HFFc6 (cell line): Measurements from ENCODE around the gene TANGO6. TPM values are rescaled to one million over a fixed set of nuclear protein-coding genes. Genes with fewer than 3 reads are reported as not detected.
"Not testable (repeated sequence)": the region's sequence is repeated elsewhere in the genome, so short reads cannot be mapped to it uniquely, and the experiment has no call there.

ENCODE experiments used
- DNase-seq: peaks from one replicate; pipeline ENCODE4 v3.0.0-alpha.2; 2018
- H3K27ac Mint-ChIP-seq: 2 replicates; pipeline ENCODE4 v1.8.0; 2020; ENCODE audit warnings: mild to moderate bottlenecking, mixed read lengths
- H3K27me3 Mint-ChIP-seq: 2 replicates; pipeline ENCODE4 v1.8.0; 2021; ENCODE audit warnings: mild to moderate bottlenecking, moderate library complexity, mixed read lengths; ENCODE audit not compliant: insufficient read depth
- H3K36me3 Mint-ChIP-seq: 2 replicates; pipeline ENCODE4 v1.8.0; 2021; ENCODE audit warnings: low read depth, mixed read lengths
- H3K4me1 Mint-ChIP-seq: 2 replicates; pipeline ENCODE4 v1.8.0; 2020; ENCODE audit warnings: low read depth, mixed read lengths
- H3K4me3 Mint-ChIP-seq: 2 replicates; pipeline ENCODE4 v1.8.0; 2020; ENCODE audit warnings: mild to moderate bottlenecking, moderate library complexity, mixed read lengths
- H3K9me3 Mint-ChIP-seq: 2 replicates; pipeline ENCODE4 v1.8.0; 2020; ENCODE audit warnings: mild to moderate bottlenecking, mixed read lengths
- total RNA-seq, 6 experiments: library from RNA; stranded (reverse); fragmentation: NEBNext Ultra II Directional; extraction: Animal tissue kit (Norgen Biotek cat#: 25700); gene quantifications; 2 replicates in 1 of 6; 3 replicates in 5 of 6; pipeline ENCODE4 v1.2.3, GENCODE V29; 2021
- TF ChIP-seq, protein P1 (sequence below): fragments of 200-600 bp; sonication (generic); IDR thresholded peaks from 2 replicates; pipeline ENCODE4 v1.5.0; 2021; ENCODE audit warnings: antibody characterized with exemption, mild to moderate bottlenecking

Gene TANGO6
- total RNA-seq, 6 experiments from 2014 or later, result 14.7 to 22.1 (median 18.9) TPM

DNA sequence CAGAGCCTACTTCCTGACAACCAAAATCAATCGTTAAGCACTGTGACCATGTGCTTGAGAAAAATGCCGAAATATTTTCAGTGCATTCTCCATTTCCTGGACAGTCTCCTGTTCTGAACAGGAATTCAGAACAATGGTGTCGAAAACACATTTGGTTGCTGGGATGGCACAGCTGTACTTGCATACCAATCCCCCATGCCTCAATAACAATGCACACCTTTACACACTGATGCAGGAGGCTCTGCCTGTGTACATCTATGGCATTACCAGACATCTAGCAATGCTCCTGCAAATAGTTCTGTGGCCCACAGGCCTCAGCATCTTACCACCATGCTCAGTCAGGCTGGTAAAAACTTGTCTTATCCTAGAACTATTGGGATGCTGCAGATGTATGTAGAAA is 282.9 kb downstream of the TANGO6 start:
- Mint-ChIP-seq H3K36me3 (peaks cover 13% of the 10 kb centered on the region), H3K9me3 (no peaks in the 10 kb centered on the region), H3K27me3 (no peaks in the 10 kb centered on the region; the same call in 1 of the 2 replicates), H3K4me1 (peaks cover 42% of the 10 kb centered on the region), H3K4me3 (no peak overlapping the region), H3K27ac (peak overlapping the region; percentile 6)
- TF ChIP-seq, protein P1, sequence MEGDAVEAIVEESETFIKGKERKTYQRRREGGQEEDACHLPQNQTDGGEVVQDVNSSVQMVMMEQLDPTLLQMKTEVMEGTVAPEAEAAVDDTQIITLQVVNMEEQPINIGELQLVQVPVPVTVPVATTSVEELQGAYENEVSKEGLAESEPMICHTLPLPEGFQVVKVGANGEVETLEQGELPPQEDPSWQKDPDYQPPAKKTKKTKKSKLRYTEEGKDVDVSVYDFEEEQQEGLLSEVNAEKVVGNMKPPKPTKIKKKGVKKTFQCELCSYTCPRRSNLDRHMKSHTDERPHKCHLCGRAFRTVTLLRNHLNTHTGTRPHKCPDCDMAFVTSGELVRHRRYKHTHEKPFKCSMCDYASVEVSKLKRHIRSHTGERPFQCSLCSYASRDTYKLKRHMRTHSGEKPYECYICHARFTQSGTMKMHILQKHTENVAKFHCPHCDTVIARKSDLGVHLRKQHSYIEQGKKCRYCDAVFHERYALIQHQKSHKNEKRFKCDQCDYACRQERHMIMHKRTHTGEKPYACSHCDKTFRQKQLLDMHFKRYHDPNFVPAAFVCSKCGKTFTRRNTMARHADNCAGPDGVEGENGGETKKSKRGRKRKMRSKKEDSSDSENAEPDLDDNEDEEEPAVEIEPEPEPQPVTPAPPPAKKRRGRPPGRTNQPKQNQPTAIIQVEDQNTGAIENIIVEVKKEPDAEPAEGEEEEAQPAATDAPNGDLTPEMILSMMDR, result no peak
- DNase-seq, result no peak

DNA sequence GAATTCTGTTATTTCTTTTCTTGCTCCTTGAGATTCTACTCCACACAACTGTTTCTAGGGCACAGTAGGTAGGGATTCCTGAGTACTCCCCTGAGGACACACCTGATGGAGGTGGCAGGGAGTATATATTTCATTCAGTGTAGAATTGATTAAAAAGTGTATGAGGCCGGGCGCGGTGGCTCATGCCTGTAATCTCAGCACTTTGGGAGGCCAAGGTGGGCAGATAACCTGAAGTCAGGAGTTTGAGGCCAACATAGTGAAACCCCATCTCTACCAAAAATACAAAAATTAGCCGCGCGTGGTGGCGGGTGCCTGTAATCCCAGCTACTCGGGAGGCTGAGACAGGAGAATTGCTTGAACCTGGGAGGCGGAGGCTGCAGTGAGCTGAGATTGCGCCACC is 283.5 kb downstream of the TANGO6 start:
- not testable (repeated sequence) for DNase-seq, H3K4me3 Mint-ChIP-seq, H3K9me3 Mint-ChIP-seq, H3K27me3 Mint-ChIP-seq
- Mint-ChIP-seq H3K36me3 (peaks cover 19% of the 10 kb centered on the region), H3K27ac (peak overlapping the region; percentile 9; the same call in 1 of the 2 replicates), H3K4me1 (peaks cover 43% of the 10 kb centered on the region)

DNA sequence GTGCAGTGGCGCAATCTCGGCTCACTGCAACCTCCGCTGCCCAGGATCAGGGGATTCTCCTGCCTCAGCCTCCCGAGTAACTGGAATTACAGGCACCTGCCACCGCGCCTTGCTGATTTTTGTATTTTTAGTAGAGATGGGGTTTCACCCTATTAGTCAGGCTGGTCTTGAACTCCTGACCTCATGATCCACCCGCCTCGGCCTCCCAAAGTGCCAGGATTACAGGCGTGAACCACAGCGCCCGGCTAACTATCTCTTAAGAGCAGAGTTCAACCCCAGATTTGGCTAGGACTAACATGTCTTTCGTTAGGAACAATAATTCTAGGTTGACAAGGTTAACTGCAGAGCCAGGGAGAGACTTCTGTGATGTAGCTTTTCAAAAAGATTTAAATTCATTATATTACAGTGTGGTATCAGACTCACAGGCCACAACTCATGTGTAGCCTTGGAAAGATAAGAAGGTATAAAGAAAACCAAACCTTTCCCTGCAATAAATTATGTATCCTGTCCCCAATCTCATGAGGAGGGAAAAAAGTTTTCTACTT is 284.7 kb downstream of the TANGO6 start:
- no peak overlapping the region for H3K4me3 Mint-ChIP-seq
- no peak for DNase-seq
- H3K27me3 Mint-ChIP-seq, result peaks cover 2% of the 10 kb centered on the region; the same call in 1 of the 2 replicates
- TF ChIP-seq, protein P1, result no peak
- 0 out of 2 replicates have a peak overlapping the region, but pooled peaks have one; percentile 40 for H3K27ac Mint-ChIP-seq
- H3K4me1 Mint-ChIP-seq, result peaks cover 45% of the 10 kb centered on the region
- peaks cover 19% of the 10 kb centered on the region for H3K36me3 Mint-ChIP-seq
- H3K9me3 Mint-ChIP-seq, result no peaks in the 10 kb centered on the region

DNA sequence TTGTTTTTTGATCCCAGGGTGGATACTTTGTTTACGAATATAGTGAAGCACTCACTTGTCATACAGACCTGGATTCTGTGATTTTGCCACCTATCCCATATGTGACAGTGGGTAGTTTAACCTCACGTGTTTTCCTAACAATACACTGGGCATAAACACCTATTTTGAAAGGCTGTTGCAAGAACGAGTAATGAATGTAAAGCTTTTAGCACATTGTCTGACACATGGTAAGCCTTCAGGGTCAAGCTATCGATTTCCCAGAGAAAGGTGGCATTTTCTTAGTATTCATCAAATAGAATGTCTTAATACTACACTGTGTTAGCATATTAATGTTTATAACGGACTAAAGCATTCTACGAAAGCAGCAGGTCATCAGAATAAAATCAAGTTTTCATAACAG is 287.1 kb downstream of the TANGO6 start:
- Mint-ChIP-seq H3K27ac (peak overlapping the region; percentile 91), H3K27me3 (peaks cover 2% of the 10 kb centered on the region; the same call in 1 of the 2 replicates), H3K36me3 (peaks cover 24% of the 10 kb centered on the region), H3K9me3 (no peaks in the 10 kb centered on the region), H3K4me3 (peak overlapping the region; percentile 99), H3K4me1 (peaks cover 60% of the 10 kb centered on the region)
- TF ChIP-seq, protein P1, result no peak
- no peak for DNase-seq

DNA sequence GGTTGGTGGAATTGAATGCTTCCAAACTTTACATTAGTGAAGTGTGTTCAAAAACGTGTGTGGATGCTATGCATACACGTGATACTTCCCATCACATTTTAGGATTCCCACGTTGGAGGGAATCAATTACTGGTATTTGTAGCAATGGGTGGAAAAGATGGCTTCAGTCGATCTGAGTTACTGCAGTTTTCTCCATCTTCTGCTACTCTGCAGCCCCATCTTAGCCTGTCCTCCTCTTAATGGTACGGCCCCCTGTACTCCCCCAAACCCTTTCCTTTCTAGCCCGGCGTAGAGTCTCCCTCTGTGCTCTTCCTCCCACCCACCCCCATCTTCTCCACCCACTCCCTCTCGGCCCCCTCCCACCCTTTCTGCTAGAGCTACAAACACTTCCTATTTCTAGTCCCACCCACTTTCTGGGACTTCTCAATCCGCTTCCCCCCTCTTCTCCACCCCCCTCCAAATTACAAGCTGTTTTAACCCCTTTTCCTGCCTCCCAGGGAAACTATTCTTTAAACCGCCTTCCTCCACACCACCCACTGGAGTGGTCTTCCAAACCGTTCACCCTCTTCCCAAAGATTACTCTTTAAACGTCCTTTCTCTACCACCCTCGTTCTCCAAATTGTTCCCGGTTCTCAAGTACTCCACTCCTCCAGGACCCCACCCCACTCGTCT is 288.0 kb downstream of the TANGO6 start:
- DNase-seq, result no peak
- peaks cover 54% of the 10 kb centered on the region for H3K4me1 Mint-ChIP-seq

More for the DNA sequence above, 288.0 kb downstream of the TANGO6 start:
- Mint-ChIP-seq H3K36me3 (peaks cover 24% of the 10 kb centered on the region), H3K27ac (peak overlapping the region; percentile 91), H3K27me3 (peaks cover 2% of the 10 kb centered on the region; the same call in 1 of the 2 replicates), H3K9me3 (no peaks in the 10 kb centered on the region), H3K4me3 (peak overlapping the region; percentile 99)
- TF ChIP-seq, protein P1, result no peak
